Upper lobe of left lung (tissue), 6 donors: ENCODE data around the gene B3GALNT1. TPM values are rescaled to one million over a fixed set of nuclear protein-coding genes. Genes with fewer than 3 reads are reported as not detected.
A peak's percentile ranks its signal among the peaks of the same experiment; 100 is the strongest.

Source experiments
- ATAC-seq, 2 donors: fragments of 200-7000 bp; cut with Tn5 transposase; one replicate each; pipeline ENCODE4 v1.9.1; 2022; ENCODE audit warnings: mild to moderate bottlenecking in 2 of 2, moderate library complexity in 2 of 2; ENCODE audit not compliant: low FRiP score in 2 of 2
- DNase-seq, 2 donors: peaks; one replicate each; pipeline ENCODE4 v3.0.0-alpha.2; 2019 to 2020
- H3K27ac ChIP-seq, 4 donors: fragments of 200-600 bp; sonication (generic); one replicate each; pipeline ENCODE4 v1.5.1; 2016 to 2019
- H3K27me3 ChIP-seq, 4 donors: fragments of 200-600 bp; sonication (generic); one replicate each; pipeline ENCODE4 v1.5.1; 2017 to 2019
- H3K36me3 ChIP-seq, 4 donors: fragments of 200-600 bp; sonication (generic); one replicate each; pipeline ENCODE4 v1.5.1; 2016 to 2019
- H3K4me1 ChIP-seq, 4 donors: fragments of 200-600 bp; sonication (generic); one replicate each; pipeline ENCODE4 v1.5.1; 2018 to 2019
- H3K4me3 ChIP-seq, 4 donors: fragments of 200-600 bp; sonication (generic); one replicate each; pipeline ENCODE4 v1.5.1; 2017 to 2019; ENCODE audit warnings: mild to moderate bottlenecking in 2 of 4, moderate library complexity in 1 of 4
- H3K9me3 ChIP-seq, 4 donors: fragments of 200-600 bp; sonication (generic); one replicate each; pipeline ENCODE4 v1.5.1; 2018 to 2019
- EP300 ChIP-seq, 4 donors: sonication (generic); formaldehyde crosslinking; IDR thresholded peaks; one replicate each; pipeline ENCODE4 v1.5.1; 2017; ENCODE audit warnings: antibody characterized with exemption in 4 of 4, control low read depth in 2 of 4
- POLR2A ChIP-seq, 4 donors: fragments of 450-650 bp; IDR thresholded peaks; one replicate each; pipeline ENCODE4 v1.5.1; 2016 to 2017; ENCODE audit warnings: antibody characterized with exemption in 4 of 4, mild to moderate bottlenecking in 2 of 4
- POLR2AphosphoS5 ChIP-seq, 2 donors: sonication (generic); formaldehyde crosslinking; IDR thresholded peaks; one replicate each; pipeline ENCODE4 v1.5.1; 2017; ENCODE audit warnings: antibody characterized with exemption in 2 of 2
- WGBS, 2 donors: methylation state at CpG; one replicate each; pipeline ENCODE4 v1.1.5; 2017 to 2018; 5-methylcytosine and 5-hydroxymethylcytosine counted together
- total RNA-seq, 6 donors: library from RNA; depleted of rRNA in 4 of 6; stranded (reverse); fragments of >200 nt in 4 of 6; gene quantifications; one replicate each; pipeline versions ENCODE4 v1.1.0 to v1.2.1, GENCODE V29; 2016 to 2021
- TF ChIP-seq, protein P1 (sequence below), 6 experiments: fragments of 450-650 bp in 4 of 6; fragments of 200-600 bp in 2 of 6; sonication (generic) in 2 of 6; IDR thresholded peaks; one replicate each; pipeline ENCODE4 v1.5.1; 2016 to 2019; ENCODE audit warnings: antibody characterized with exemption in 6 of 6
- donor health status: DM: no; HTN: no; CAD: no; lungs with moderate emphysema.
- donor health status: DM: no; HTN: yes; CAD: no; lungs with severe emphysema.

The B3GALNT1 gene
- total RNA-seq, 6 donors from 2014 or later: 14.7 to 31.2 (median 23.3) TPM

DNA sequence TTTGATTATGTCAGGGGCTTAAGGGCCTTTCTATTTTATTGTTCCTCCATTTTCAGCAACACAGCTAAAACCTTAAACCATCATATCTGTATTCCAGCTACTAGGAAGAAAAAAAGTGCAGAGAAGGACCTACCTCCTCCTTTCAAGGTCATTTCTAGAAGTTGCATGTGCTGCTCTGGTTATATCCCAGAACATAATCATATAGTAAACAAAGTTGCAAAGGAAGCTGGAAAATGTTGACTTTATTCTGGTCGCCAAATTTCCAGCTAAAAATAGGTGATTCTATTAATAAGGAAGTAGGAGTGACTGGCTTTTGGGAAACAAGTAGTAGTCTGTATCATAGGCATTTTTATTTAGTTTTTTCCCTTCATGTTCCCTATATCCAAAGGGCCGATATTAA, 21.3 kb upstream of the B3GALNT1 start:
- no peak overlapping the region for H3K27ac ChIP-seq
- ATAC-seq: no peak
- 55 to 59% methylated on average over 2 of the region's 2 CpGs for WGBS, 2 donors
- no peak for TF ChIP-seq EP300 (IDR thresholded peaks at IDR 0.05)
- TF ChIP-seq POLR2A (IDR thresholded peaks at IDR 0.05): no peak
- TF ChIP-seq POLR2AphosphoS5 (IDR thresholded peaks at IDR 0.05): no peak
- TF ChIP-seq, protein P1, sequence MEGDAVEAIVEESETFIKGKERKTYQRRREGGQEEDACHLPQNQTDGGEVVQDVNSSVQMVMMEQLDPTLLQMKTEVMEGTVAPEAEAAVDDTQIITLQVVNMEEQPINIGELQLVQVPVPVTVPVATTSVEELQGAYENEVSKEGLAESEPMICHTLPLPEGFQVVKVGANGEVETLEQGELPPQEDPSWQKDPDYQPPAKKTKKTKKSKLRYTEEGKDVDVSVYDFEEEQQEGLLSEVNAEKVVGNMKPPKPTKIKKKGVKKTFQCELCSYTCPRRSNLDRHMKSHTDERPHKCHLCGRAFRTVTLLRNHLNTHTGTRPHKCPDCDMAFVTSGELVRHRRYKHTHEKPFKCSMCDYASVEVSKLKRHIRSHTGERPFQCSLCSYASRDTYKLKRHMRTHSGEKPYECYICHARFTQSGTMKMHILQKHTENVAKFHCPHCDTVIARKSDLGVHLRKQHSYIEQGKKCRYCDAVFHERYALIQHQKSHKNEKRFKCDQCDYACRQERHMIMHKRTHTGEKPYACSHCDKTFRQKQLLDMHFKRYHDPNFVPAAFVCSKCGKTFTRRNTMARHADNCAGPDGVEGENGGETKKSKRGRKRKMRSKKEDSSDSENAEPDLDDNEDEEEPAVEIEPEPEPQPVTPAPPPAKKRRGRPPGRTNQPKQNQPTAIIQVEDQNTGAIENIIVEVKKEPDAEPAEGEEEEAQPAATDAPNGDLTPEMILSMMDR (IDR thresholded peaks at IDR 0.05): no peak
- H3K27me3 ChIP-seq: no peaks in the 10 kb centered on the region
- H3K4me3 ChIP-seq: no peak overlapping the region
- H3K36me3 ChIP-seq: no peaks in the 10 kb centered on the region
- H3K4me1 ChIP-seq: no peaks in the 10 kb centered on the region
- DNase-seq: no peak
- H3K9me3 ChIP-seq: peaks cover 5 to 15% (median 12%) of the 10 kb centered on the region in 4 donors

DNA sequence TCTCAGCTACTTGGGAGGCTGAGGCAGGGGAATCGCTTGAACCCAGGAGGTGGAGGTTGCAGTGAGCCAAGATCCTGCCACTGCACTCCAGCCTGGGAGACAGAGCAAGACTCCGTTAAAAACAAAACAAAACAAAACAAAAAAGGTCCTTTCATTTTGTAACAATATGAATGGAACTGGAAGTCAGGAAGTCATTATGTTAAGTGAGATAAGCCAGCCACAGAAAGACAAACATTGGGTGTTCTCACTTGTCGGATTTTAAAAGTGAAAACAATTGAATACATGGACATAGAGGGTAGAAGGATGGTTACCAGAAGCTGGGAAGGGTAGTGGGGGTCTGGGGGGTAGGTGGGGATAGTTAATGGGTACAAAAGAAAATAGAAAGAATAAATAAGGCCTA, 12.5 kb upstream of the B3GALNT1 start:
- Histone ChIP-seq H3K36me3 (no peaks in the 10 kb centered on the region), H3K4me1 (no peaks in the 10 kb centered on the region), H3K27me3 (no peaks in the 10 kb centered on the region), H3K4me3 (no peak overlapping the region), H3K27ac (no peak overlapping the region), H3K9me3 (peaks cover 7 to 33% (median 19%) of the 10 kb centered on the region in 4 donors)
- DNase-seq: no peak
- WGBS, 2 donors: 61 to 66% methylated on average over 3 of the region's 3 CpGs
- ATAC-seq: no peak
- TF ChIP-seq POLR2AphosphoS5 (IDR thresholded peaks at IDR 0.05) (no peak), EP300 (IDR thresholded peaks at IDR 0.05) (no peak), POLR2A (IDR thresholded peaks at IDR 0.05) (no peak)
- TF ChIP-seq, protein P1 (IDR thresholded peaks at IDR 0.05): no peak

DNA sequence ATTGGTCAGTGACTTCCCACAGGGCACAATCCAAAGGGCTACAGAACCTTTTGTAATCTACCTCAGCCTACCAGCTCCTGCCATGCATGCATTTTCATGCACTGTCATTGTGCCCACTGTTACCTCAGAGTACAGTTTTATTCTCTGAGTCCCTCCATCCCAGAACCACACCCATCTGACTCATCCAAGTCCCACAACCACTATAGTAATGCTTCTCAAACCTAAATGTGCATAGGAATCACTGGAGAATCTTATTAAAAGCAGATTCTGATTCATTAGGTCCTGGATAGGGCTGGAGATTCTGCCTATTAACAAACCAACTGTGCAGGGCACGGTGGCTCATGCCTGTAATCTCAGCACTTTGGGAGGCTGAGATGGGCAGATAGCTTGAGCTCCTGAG, 3.7 kb upstream of the B3GALNT1 start:
- ATAC-seq: no peak
- Histone ChIP-seq H3K27me3 (no peaks in the 10 kb centered on the region), H3K4me1 (peaks cover 0 to 8% (median 6%) of the 10 kb centered on the region in 4 donors), H3K9me3 (no peaks in the 10 kb centered on the region), H3K4me3 (no peak overlapping the region), H3K27ac (no peak overlapping the region), H3K36me3 (no peaks in the 10 kb centered on the region)
- no peak for DNase-seq
- TF ChIP-seq POLR2A (IDR thresholded peaks at IDR 0.05) (no peak), EP300 (IDR thresholded peaks at IDR 0.05) (no peak), POLR2AphosphoS5 (IDR thresholded peaks at IDR 0.05) (no peak)
- TF ChIP-seq, protein P1 (IDR thresholded peaks at IDR 0.05): no peak
- 94 to 100% methylated on average over 1 of the region's 1 CpG for WGBS, 2 donors

DNA sequence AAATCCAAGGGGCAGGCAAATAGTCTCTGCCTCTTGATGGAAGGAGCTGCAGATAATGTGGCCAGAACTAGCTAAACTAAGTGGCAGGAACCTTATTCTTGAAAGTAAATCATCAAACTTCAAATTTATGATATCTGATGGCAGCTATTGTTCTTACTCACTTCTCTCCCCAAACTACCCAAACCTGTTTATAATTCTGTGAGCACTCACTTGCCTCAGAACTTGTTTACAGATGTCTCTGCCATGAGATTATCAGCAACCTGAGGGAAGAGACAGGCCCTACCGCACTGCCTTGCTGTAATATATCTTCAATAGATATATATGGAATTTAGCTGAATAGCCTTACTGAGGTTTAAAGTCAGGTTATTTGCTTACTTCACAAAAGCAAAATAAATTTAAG, 2.2 kb upstream of the B3GALNT1 start:
- Histone ChIP-seq H3K27me3 (no peaks in the 10 kb centered on the region), H3K4me1 (peaks cover 0 to 10% (median 6%) of the 10 kb centered on the region in 4 donors), H3K9me3 (no peaks in the 10 kb centered on the region), H3K4me3 (no peak overlapping the region), H3K36me3 (no peaks in the 10 kb centered on the region), H3K27ac (no peak overlapping the region)
- TF ChIP-seq, protein P1 (IDR thresholded peaks at IDR 0.05): no peak
- TF ChIP-seq POLR2A (IDR thresholded peaks at IDR 0.05): no peak
- no peak for TF ChIP-seq EP300 (IDR thresholded peaks at IDR 0.05)
- no peak for TF ChIP-seq POLR2AphosphoS5 (IDR thresholded peaks at IDR 0.05)
- DNase-seq: no peak
- ATAC-seq: no peak
- 58 to 93% methylated on average over 1 of the region's 1 CpG for WGBS, 2 donors

DNA sequence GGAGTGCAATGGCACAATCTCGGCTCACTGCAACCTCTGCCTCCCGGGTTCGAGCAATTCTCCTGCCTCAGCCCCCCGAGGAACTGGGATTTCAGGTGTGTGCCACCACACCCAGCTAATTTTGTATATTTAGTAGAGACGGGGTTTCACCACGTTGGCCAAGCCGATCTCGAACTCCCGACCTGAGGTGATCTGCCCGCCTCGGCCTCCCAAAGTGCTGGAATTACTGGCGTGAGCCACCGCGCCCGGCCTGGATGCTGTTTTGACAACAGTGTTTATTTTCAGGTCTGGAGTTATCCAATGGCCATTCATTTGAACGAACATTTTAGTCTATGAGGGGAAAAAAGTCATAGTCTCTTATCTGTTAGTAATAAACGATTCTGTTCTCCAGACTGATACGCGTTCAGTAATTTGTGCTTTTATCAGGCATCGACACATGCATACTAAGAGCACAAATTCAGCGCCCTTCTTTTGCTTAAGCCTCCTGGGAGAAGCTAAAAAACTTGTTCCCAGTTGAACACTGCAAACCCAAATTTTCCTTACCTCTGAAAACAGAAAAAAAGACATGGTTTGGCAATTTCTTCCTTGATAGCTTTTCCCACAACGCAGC, 1.3 kb downstream of the B3GALNT1 start:
- ATAC-seq (no peak), DNase-seq (peak in 1 of 2 donors; percentile 47)
- Histone ChIP-seq H3K4me3 (peak overlapping the region in 3 of 4 donors; percentile 60 to 87 (median 86)), H3K27me3 (no peaks in the 10 kb centered on the region), H3K9me3 (no peaks in the 10 kb centered on the region), H3K4me1 (peaks cover 0 to 10% (median 6%) of the 10 kb centered on the region in 4 donors), H3K36me3 (peaks cover 0 to 18% (median 0%) of the 10 kb centered on the region in 4 donors), H3K27ac (peak overlapping the region; percentile 84 to 90 (median 86))
- 91% methylated on average over 22 of the region's 22 CpGs for WGBS, 2 donors
- TF ChIP-seq EP300 (IDR thresholded peaks at IDR 0.05): no peak
- TF ChIP-seq, protein P1 (IDR thresholded peaks at IDR 0.05): no peak
- no peak for TF ChIP-seq POLR2AphosphoS5 (IDR thresholded peaks at IDR 0.05)
- TF ChIP-seq POLR2A (IDR thresholded peaks at IDR 0.05): no peak
